Omental fat pad (tissue), 4 donors: ENCODE measurements around the gene DMRT1. TPM values are rescaled to one million over a fixed set of nuclear protein-coding genes. Genes with fewer than 3 reads are reported as not detected.

Experiments used
- ATAC-seq: fragments of 150-250 bp; one replicate; pipeline ENCODE4 v1.9.1; 2016; ENCODE audit warnings: mild to moderate bottlenecking, moderate library complexity; ENCODE audit not compliant: low FRiP score
- DNase-seq: peaks from one replicate; pipeline ENCODE4 v3.0.0-alpha.2; 2019; ENCODE audit warnings: low spot score
- CTCF ChIP-seq, 3 donors: fragments of 450-650 bp; IDR thresholded peaks; one replicate each; pipeline ENCODE4 v1.5.1; 2016 to 2017; ENCODE audit warnings: antibody characterized with exemption in 3 of 3, mild to moderate bottlenecking in 3 of 3, moderate library complexity in 2 of 3
- total RNA-seq, 4 donors: library from RNA; depleted of rRNA; stranded (reverse); fragments of >200 nt; gene quantifications; one replicate each; pipeline ENCODE4 v1.1.0, GENCODE V29; 2016

DMRT1 gene
- total RNA-seq, 4 donors from 2014 or later = not detected

GRCh38 chr9:959105-959504 is 117.6 kb downstream of the DMRT1 start:
- ATAC-seq (no peak), DNase-seq (no peak)
- TF ChIP-seq CTCF (IDR thresholded peaks at IDR 0.05) = no peak

- TF ChIP-seq CTCF (IDR thresholded peaks at IDR 0.05) = no peak
- ATAC-seq (no peak), DNase-seq (no peak)
These were observed 118.4 kb downstream of the DMRT1 start for GRCh38 chr9:959914-960313.

- DNase-seq = no peak
- no peak for TF ChIP-seq CTCF (IDR thresholded peaks at IDR 0.05)
- no peak for ATAC-seq
These were observed 120.5 kb downstream of the DMRT1 start for GRCh38 chr9:962023-962422.

GRCh38 chr9:965497-965896 is 124.0 kb downstream of the DMRT1 start:
- ATAC-seq (no peak), DNase-seq (no peak)
- no peak for TF ChIP-seq CTCF (IDR thresholded peaks at IDR 0.05)

- TF ChIP-seq CTCF (IDR thresholded peaks at IDR 0.05) = no peak
- ATAC-seq (no peak), DNase-seq (no peak)
These were observed 125.4 kb downstream of the DMRT1 start for GRCh38 chr9:966870-967269.

GRCh38 chr9:967436-967835 is 125.9 kb downstream of the DMRT1 start:
- DNase-seq (no peak), ATAC-seq (no peak)
- no peak for TF ChIP-seq CTCF (IDR thresholded peaks at IDR 0.05)

GRCh38 chr9:967903-968641 is 126.6 kb downstream of the DMRT1 start:
- ATAC-seq = no peak
- no peak for TF ChIP-seq CTCF (IDR thresholded peaks at IDR 0.05)
- no peak for DNase-seq
